Activated effector memory CD4-positive, alpha-beta T cell treated with Interleukin-2 at 50 U/mL for 16 hours (primary cell): Measurements from ENCODE around the gene BHLHA15.

ENCODE experiments used
- DNase-seq: peaks from one replicate; pipeline ENCODE4 v3.0.0-alpha.2; 2020

Gene BHLHA15

GRCh38 chr7:98251231-98251600 is 40.0 kb downstream of the BHLHA15 start:
- peak; percentile 34 for DNase-seq

- DNase-seq = peak; percentile 84
Observed at GRCh38 chr7:98251601-98252424, 40.6 kb downstream of the BHLHA15 start, which contains the start of gene TECPR1. Gene TECPR1 (minus strand): TSS chr7:98252232. CDS start chr7:98246146, 6,086 bp downstream.

- DNase-seq = no peak
Observed at GRCh38 chr7:98252425-98253054, 41.3 kb downstream of the BHLHA15 start.

- DNase-seq = no peak
Observed at GRCh38 chr7:98254516-98254915, 43.3 kb downstream of the BHLHA15 start.

- no peak for DNase-seq
Observed at GRCh38 chr7:98254951-98255610, 43.8 kb downstream of the BHLHA15 start.

- no peak for DNase-seq
Observed at GRCh38 chr7:98256431-98256830, 45.2 kb downstream of the BHLHA15 start.

- no peak for DNase-seq
Observed at GRCh38 chr7:98257701-98258100, 46.5 kb downstream of the BHLHA15 start.
